HFFc6 (cell line): Measurements from ENCODE around the gene ARHGAP23. TPM values are rescaled to one million over a fixed set of nuclear protein-coding genes. Genes with fewer than 3 reads are reported as not detected.
"Not testable (repeated sequence)": the region's sequence is repeated elsewhere in the genome, so short reads cannot be mapped to it uniquely, and the experiment has no call there.

Experiments
- DNase-seq: peaks from one replicate; pipeline ENCODE4 v3.0.0-alpha.2; 2018
- H3K27ac Mint-ChIP-seq: 2 replicates; pipeline ENCODE4 v1.8.0; 2020; ENCODE audit warnings: mild to moderate bottlenecking, mixed read lengths
- H3K27me3 Mint-ChIP-seq: 2 replicates; pipeline ENCODE4 v1.8.0; 2021; ENCODE audit warnings: mild to moderate bottlenecking, moderate library complexity, mixed read lengths; ENCODE audit not compliant: insufficient read depth
- H3K36me3 Mint-ChIP-seq: 2 replicates; pipeline ENCODE4 v1.8.0; 2021; ENCODE audit warnings: low read depth, mixed read lengths
- H3K4me1 Mint-ChIP-seq: 2 replicates; pipeline ENCODE4 v1.8.0; 2020; ENCODE audit warnings: low read depth, mixed read lengths
- H3K4me3 Mint-ChIP-seq: 2 replicates; pipeline ENCODE4 v1.8.0; 2020; ENCODE audit warnings: mild to moderate bottlenecking, moderate library complexity, mixed read lengths
- H3K9me3 Mint-ChIP-seq: 2 replicates; pipeline ENCODE4 v1.8.0; 2020; ENCODE audit warnings: mild to moderate bottlenecking, mixed read lengths
- total RNA-seq, 6 experiments: library from RNA; stranded (reverse); fragmentation: NEBNext Ultra II Directional; extraction: Animal tissue kit (Norgen Biotek cat#: 25700); gene quantifications; 2 replicates in 1 of 6; 3 replicates in 5 of 6; pipeline ENCODE4 v1.2.3, GENCODE V29; 2021
- TF ChIP-seq, protein P1 (sequence below): fragments of 200-600 bp; sonication (generic); IDR thresholded peaks from 2 replicates; pipeline ENCODE4 v1.5.0; 2021; ENCODE audit warnings: antibody characterized with exemption, mild to moderate bottlenecking

The ARHGAP23 gene
- total RNA-seq, 6 experiments from 2014 or later, result 206 to 231 (median 224) TPM

DNA sequence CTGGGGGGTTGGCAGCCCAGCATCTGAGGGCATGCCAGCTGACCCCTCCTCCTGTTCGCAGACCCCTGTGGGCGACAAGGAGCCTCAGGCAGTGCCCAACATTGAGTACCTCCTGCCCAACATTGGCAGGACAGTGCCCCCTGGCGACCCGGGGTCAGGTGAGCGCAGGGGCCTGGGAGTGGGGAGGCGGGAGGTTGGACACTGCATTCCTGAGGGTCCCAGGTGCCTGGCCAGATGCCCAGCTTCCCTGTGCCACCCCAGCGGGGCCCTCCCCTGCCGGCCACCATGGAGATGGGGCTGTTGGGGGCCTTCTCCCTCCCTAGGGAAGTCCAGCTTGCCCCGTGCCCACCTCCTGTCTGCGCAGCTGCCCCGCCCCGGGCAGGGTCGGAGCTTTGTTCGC, 70.1 kb downstream of the ARHGAP23 start:
- Mint-ChIP-seq H3K4me1 (no peaks in the 10 kb centered on the region), H3K4me3 (no peak overlapping the region), H3K36me3 (peaks cover 28% of the 10 kb centered on the region), H3K27me3 (peaks cover 8% of the 10 kb centered on the region), H3K9me3 (no peaks in the 10 kb centered on the region), H3K27ac (no peak overlapping the region)
- DNase-seq, result no peak
- TF ChIP-seq, protein P1, sequence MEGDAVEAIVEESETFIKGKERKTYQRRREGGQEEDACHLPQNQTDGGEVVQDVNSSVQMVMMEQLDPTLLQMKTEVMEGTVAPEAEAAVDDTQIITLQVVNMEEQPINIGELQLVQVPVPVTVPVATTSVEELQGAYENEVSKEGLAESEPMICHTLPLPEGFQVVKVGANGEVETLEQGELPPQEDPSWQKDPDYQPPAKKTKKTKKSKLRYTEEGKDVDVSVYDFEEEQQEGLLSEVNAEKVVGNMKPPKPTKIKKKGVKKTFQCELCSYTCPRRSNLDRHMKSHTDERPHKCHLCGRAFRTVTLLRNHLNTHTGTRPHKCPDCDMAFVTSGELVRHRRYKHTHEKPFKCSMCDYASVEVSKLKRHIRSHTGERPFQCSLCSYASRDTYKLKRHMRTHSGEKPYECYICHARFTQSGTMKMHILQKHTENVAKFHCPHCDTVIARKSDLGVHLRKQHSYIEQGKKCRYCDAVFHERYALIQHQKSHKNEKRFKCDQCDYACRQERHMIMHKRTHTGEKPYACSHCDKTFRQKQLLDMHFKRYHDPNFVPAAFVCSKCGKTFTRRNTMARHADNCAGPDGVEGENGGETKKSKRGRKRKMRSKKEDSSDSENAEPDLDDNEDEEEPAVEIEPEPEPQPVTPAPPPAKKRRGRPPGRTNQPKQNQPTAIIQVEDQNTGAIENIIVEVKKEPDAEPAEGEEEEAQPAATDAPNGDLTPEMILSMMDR, result peak; percentile 42; the same call in 1 of the 2 replicates

DNA sequence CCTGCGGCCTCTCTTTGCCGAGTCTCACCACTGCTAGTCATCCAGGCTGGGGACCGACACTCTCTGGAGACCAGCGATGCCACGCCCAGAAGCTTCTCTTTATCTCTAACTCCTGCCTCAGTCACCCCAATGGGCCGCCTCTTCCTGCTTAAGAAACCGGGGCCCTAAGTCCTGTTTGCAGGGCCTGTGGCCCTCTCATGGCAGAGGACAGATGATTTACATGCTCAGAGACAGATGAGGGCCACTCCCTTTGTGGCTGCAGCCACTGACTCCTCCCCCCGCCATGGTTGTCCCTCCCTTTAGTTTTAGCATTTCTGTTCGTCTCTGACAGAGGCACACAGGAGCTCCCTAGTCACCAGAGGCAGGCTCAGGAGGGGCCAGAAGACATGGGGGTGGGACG, 71.0 kb downstream of the ARHGAP23 start:
- DNase-seq, H3K4me1 Mint-ChIP-seq, H3K4me3 Mint-ChIP-seq, H3K27ac Mint-ChIP-seq, H3K9me3 Mint-ChIP-seq: not testable (repeated sequence)
- Mint-ChIP-seq H3K36me3 (peaks cover 28% of the 10 kb centered on the region), H3K27me3 (peaks cover 16% of the 10 kb centered on the region)

DNA sequence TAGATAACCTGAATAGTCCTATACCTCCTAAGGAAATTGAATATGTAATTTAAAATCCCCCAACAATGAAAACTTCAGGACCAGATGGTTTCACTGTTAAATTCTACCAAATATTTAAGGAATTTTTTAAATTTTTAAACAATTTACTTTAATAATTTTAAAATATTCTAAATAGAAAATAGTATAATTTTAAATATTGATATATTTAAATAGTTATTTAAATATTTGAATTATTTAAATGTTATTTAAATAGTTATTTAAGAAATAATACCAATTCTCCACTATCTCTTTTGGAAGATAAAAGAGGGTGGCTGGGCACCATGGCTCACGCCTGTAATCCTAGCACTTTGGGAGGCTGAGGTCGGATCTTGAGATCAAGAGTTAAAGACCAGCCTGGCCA, 73.5 kb downstream of the ARHGAP23 start:
- H3K4me3 Mint-ChIP-seq, H3K27ac Mint-ChIP-seq, H3K4me1 Mint-ChIP-seq, H3K9me3 Mint-ChIP-seq, DNase-seq: not testable (repeated sequence)
- peaks cover 25% of the 10 kb centered on the region for H3K36me3 Mint-ChIP-seq
- peaks cover 15% of the 10 kb centered on the region for H3K27me3 Mint-ChIP-seq

DNA sequence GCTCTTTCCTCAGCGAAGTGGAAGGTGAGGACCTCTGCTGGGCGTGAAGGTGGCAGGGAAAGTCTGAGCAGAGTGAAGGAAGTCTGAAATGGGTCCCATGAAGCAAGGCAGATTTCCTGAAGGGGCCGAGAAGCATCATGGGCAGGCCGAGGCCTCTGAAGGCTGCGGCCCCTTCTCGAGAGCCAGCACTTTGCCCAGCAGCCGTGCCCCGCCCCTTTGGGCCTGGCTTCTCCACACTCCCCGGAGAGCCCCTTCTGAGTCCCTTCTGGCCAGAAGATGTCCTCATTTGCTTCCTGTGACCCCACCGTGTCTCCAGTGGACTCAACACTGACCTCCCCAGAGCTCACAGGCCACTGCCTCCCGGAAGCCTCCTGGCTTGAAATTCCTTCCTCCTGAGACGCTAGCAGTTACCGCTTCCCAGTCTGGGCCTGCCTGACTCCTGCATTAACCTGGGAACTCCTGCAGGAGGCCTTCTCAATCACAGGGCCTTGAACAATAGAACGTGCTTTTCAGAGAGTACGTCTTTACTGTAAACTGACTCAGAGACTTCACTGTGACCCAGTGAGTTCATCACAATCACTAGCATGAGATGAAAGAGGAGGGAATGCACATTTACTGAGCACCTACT, 75.1 kb downstream of the ARHGAP23 start:
- peaks cover 12% of the 10 kb centered on the region for H3K4me1 Mint-ChIP-seq
- peak overlapping the region; percentile 49; the same call in 1 of the 2 replicates for H3K27ac Mint-ChIP-seq
- not testable (repeated sequence) for DNase-seq, H3K9me3 Mint-ChIP-seq, H3K4me3 Mint-ChIP-seq
- H3K27me3 Mint-ChIP-seq, result peaks cover 23% of the 10 kb centered on the region
- H3K36me3 Mint-ChIP-seq, result peaks cover 32% of the 10 kb centered on the region

DNA sequence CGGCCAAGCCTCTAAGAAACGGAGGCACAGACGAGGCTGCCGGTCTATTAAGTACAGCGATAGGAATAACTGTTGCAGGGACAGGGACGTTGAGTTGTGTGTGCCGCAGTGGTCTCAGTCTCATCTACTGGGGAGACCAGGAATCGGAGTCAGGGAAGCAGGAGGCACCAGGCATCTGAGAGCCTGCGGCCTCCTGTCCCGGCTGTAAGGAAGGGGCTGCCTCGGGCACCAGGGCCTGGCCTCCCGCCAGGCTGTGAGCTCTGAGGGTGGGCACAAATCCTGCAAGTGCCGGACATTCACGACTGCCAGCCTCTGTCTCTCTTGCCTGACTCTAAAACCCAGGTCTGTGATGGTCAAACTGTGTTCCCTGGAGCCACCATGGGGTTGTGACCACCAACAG, 76.0 kb downstream of the ARHGAP23 start:
- Mint-ChIP-seq H3K27ac (0 out of 2 replicates have a peak overlapping the region, but pooled peaks have one; percentile 11), H3K4me3 (no peak overlapping the region), H3K4me1 (peaks cover 20% of the 10 kb centered on the region), H3K36me3 (peaks cover 34% of the 10 kb centered on the region), H3K9me3 (peaks cover 3% of the 10 kb centered on the region), H3K27me3 (peaks cover 31% of the 10 kb centered on the region)
- DNase-seq, result no peak
- TF ChIP-seq, protein P1, result no peak

DNA sequence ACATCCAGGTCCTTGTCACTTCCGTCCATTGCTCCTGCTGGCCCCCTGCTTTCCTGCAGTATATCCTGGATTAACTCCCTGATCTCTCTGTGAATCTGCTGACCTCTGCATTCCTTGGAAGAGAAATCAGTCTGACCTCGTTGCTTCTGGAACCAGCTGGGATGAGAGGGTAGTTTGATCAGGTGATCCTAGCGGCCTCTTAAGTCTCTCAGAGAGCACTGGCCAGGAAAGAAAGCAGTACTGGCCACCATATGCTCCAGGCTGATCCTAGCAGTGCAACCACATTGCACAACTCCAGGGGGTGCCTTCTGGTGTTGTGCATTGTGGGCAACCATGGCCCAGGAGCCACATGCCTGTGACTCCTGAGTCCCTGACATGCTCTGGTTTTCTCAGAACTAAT, 79.2 kb downstream of the ARHGAP23 start:
- peaks cover 44% of the 10 kb centered on the region for H3K4me1 Mint-ChIP-seq
- H3K27ac Mint-ChIP-seq, result peak overlapping the region; percentile 97; the same call in 1 of the 2 replicates
- peaks cover 36% of the 10 kb centered on the region for H3K36me3 Mint-ChIP-seq
- TF ChIP-seq, protein P1, result no peak; the same call in 1 of the 2 replicates
- H3K4me3 Mint-ChIP-seq, result no peak overlapping the region
- no peak for DNase-seq
- H3K9me3 Mint-ChIP-seq, result peaks cover 7% of the 10 kb centered on the region
- H3K27me3 Mint-ChIP-seq, result peaks cover 47% of the 10 kb centered on the region

DNA sequence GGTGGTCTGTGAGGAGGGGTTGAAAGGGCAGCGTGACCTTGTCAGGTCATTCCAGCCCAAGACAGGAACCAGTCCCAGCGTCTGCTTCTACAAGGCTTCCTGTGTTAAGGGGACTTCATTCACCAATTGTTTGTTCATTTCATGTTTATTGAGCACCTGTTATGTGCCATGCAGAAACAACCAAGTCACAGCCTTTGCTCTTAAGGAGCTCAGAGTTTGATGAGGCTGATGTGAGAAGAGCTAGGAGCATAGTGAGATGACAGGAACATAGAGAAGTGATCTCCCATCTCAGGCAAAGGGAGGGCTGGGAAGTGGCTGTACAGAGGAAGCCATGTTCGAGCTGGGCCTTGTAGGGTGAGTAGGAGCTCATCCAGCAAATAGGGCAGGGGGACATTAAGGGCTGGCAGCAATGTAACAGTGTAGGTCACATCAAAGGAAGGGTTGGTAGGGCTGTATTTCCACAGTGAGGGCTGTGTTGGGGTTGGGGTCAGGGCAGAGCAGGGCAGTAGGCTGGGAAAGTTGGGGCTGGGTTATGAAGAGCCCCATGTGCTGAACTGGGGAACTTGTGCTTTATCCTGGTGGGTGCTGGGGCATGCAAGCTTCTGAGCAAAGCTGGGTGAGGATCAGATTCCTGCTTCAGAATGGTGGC, 79.8 kb downstream of the ARHGAP23 start:
- H3K4me1 Mint-ChIP-seq, result peaks cover 46% of the 10 kb centered on the region
- H3K27me3 Mint-ChIP-seq, result peaks cover 48% of the 10 kb centered on the region
- TF ChIP-seq, protein P1, result no peak
- peaks cover 30% of the 10 kb centered on the region for H3K36me3 Mint-ChIP-seq
- peak overlapping the region; percentile 39 for H3K4me3 Mint-ChIP-seq
- DNase-seq, result no peak
- peaks cover 7% of the 10 kb centered on the region for H3K9me3 Mint-ChIP-seq
- peak overlapping the region; percentile 97 for H3K27ac Mint-ChIP-seq
